ENCODE data around the gene ZMYND19. TPM values are rescaled to one million over a fixed set of nuclear protein-coding genes. Genes with fewer than 3 reads are reported as not detected.
"Not testable (repeated sequence)": the region's sequence is repeated elsewhere in the genome, so short reads cannot be mapped to it uniquely, and the experiment has no call there.

Gene ZMYND19
- total and polyA plus RNA-seq, 2 of the 4 experiments (the other 2 are of a cell fraction): 14.3 to 21.4 TPM

DNA sequence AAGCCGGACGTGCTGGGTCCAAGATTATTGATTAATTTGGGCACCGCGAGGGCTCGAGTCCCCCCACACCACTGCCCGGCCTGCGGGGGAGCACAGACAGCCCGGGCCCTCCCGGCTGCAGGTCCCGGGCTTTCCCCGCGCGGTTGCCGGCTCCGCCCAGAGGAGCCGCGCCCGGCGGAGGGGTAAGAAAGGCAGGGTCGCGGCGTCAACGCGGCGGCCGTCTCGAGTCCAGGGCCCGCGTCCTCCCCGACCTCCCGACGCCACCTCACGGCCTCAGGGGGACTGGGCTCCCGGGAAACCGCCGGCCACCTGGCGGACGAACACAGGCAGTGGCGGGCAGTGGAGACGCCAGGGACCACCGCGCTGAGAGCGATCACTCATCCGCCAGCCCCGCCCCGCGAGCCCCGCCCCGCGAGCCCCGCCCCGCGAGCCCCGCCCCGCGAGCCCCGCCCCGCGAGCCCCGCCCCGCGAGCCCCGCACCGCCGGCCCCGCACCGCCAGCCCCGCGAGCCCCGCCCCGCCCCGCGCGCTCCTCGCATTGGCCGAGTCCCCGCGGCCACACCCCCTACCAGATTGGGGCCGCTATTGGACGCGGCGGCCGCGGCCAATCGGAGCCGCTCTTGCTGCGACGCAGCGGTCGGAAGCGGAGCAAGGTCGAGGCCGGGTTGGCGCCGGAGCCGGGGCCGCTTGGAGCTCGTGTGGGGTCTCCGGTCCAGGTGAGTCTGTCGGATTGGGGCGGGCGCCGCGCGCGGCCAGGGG is 38.9 kb downstream of the ZMYND19 start, which contains the start of gene MRPL41 (continued):
- no peak for TF ChIP-seq ELK1 (IDR thresholded peaks at IDR 0.05; ENCODE audit: borderline replicate concordance, low read depth, low read length)

- 0 out of 2 replicates have a peak overlapping the region, but pooled peaks have one; percentile 35 for H3K4ac ChIP-seq (ENCODE audit: low read depth, low read length)
- peaks cover 14% of the 10 kb centered on the region for H3K36me3 ChIP-seq (ENCODE audit: control insufficient read depth, insufficient read depth, low read length)
- H3K9me1 ChIP-seq (ENCODE audit: insufficient read depth, low read length); BruUV-seq (replicated peaks); H2BK120ac ChIP-seq (ENCODE audit: low read depth, low read length); H4K5ac ChIP-seq (ENCODE audit: low read depth, low read length); H3K27me3 ChIP-seq (ENCODE audit: control insufficient read depth, insufficient read depth, low read length); H4K91ac ChIP-seq (ENCODE audit: insufficient read depth, low read depth, low read length); CTCF ChIA-PET; H3K18ac ChIP-seq (ENCODE audit: low read depth, low read length); intact Hi-C loops (cut with micrococcal nuclease); in situ Hi-C loops (cut with MboI; ENCODE audit: low sequenced_read_pairs); H2BK20ac ChIP-seq (ENCODE audit: low read depth, low read length); ATAC-seq (ENCODE audit: low read depth); POLR2A ChIA-PET (ENCODE audit: unreplicated experiment); dilution Hi-C loops (cut with HindIII; ENCODE audit: low sequenced_read_pairs, unreplicated experiment); H3K9me3 ChIP-seq (ENCODE audit: control insufficient read depth, insufficient read depth, low read length); H2BK15ac ChIP-seq (ENCODE audit: low read depth, low read length); H3K4me1 ChIP-seq (ENCODE audit: control insufficient read depth, insufficient read depth, low read length); H4K20me1 ChIP-seq (ENCODE audit: insufficient read depth, low read length); DNase-seq; H3K23ac ChIP-seq (ENCODE audit: low read depth, low read length); H3K56ac ChIP-seq (ENCODE audit: extremely low read depth, insufficient read depth, low read length): not testable (repeated sequence)
- peak overlapping the region; percentile 45; the same call in 1 of the 2 replicates for H3K14ac ChIP-seq (replicated peaks; ENCODE audit: low read depth, low read length)
- H3K79me1 ChIP-seq (ENCODE audit: low read depth in 1 of 2, low read length in 2 of 2): peaks cover 13 to 28% of the 10 kb centered on the region in 2 experiments
- H3K9ac ChIP-seq (ENCODE audit: low read depth, low read length): peak overlapping the region; percentile 49
- H2AFZ ChIP-seq (replicated peaks; ENCODE audit: low read length, poor library complexity): peak overlapping the region; percentile 98
- H3K4me2 ChIP-seq (ENCODE audit: low read depth, low read length): peak overlapping the region; percentile 74
- 0% methylated on average over 1 of the region's 17 CpGs; no CpG with 5 or more reads in 1 of the 2 experiments for WGBS, 2 experiments (ENCODE audit: extremely low coverage in 2 of 2, insufficient read length in 1 of 2)
- peak overlapping the region; percentile 81 for H2AK9ac ChIP-seq (replicated peaks; ENCODE audit: low read depth, low read length, poor library complexity)
- H4K8ac ChIP-seq (ENCODE audit: low read depth in 2 of 2, low read length in 2 of 2): peak overlapping the region; percentile 75 to 80; a peak in 3 of 4 replicates
- peak overlapping the region; percentile 21 for H2BK5ac ChIP-seq (ENCODE audit: low read depth, low read length, poor library complexity, severe bottlenecking)
- H2AK5ac ChIP-seq (ENCODE audit: low read depth, low read length): peak overlapping the region; percentile 73; the same call in 1 of the 2 replicates
- H3K4me3 ChIP-seq (ENCODE audit: insufficient read depth, low read depth, low read length): peak overlapping the region; percentile 85
- H3K27ac ChIP-seq (ENCODE audit: insufficient read depth, low read length): peak overlapping the region; percentile 57
Observed at GRCh38 chr9:137550958-137551263, 39.4 kb downstream of the ZMYND19 start.
